Measurements from ENCODE around the gene CAMTA1.

CAMTA1 gene

GRCh38 chr1:7228252-7228961 is 443.2 kb downstream of the CAMTA1 start:
- TF ChIP-seq, protein P1, sequence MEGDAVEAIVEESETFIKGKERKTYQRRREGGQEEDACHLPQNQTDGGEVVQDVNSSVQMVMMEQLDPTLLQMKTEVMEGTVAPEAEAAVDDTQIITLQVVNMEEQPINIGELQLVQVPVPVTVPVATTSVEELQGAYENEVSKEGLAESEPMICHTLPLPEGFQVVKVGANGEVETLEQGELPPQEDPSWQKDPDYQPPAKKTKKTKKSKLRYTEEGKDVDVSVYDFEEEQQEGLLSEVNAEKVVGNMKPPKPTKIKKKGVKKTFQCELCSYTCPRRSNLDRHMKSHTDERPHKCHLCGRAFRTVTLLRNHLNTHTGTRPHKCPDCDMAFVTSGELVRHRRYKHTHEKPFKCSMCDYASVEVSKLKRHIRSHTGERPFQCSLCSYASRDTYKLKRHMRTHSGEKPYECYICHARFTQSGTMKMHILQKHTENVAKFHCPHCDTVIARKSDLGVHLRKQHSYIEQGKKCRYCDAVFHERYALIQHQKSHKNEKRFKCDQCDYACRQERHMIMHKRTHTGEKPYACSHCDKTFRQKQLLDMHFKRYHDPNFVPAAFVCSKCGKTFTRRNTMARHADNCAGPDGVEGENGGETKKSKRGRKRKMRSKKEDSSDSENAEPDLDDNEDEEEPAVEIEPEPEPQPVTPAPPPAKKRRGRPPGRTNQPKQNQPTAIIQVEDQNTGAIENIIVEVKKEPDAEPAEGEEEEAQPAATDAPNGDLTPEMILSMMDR (conservative IDR thresholded peaks at IDR 0.05; ENCODE audit: low read depth, low read length), result no peak
- H3K4me3 ChIP-seq (ENCODE audit: low read length), result no peak overlapping the region
- DNase-seq (ENCODE audit: low read depth), result no peak

GRCh38 chr1:7229186-7229585 is 443.9 kb downstream of the CAMTA1 start:
- H3K4me3 ChIP-seq (ENCODE audit: low read length), result no peak overlapping the region
- TF ChIP-seq, protein P1 (conservative IDR thresholded peaks at IDR 0.05; ENCODE audit: low read depth, low read length), result no peak
- DNase-seq (ENCODE audit: low read depth), result no peak

GRCh38 chr1:7229696-7230631 is 444.7 kb downstream of the CAMTA1 start:
- TF ChIP-seq, protein P1 (conservative IDR thresholded peaks at IDR 0.05; ENCODE audit: low read depth, low read length), result no peak
- no peak overlapping the region for H3K4me3 ChIP-seq (ENCODE audit: low read length)
- no peak for DNase-seq (ENCODE audit: low read depth)

- no peak for DNase-seq (ENCODE audit: low read depth)
- TF ChIP-seq, protein P1 (conservative IDR thresholded peaks at IDR 0.05; ENCODE audit: low read depth, low read length), result no peak
Measured at GRCh38 chr1:7232441-7233236, 447.4 kb downstream of the CAMTA1 start.

DNA sequence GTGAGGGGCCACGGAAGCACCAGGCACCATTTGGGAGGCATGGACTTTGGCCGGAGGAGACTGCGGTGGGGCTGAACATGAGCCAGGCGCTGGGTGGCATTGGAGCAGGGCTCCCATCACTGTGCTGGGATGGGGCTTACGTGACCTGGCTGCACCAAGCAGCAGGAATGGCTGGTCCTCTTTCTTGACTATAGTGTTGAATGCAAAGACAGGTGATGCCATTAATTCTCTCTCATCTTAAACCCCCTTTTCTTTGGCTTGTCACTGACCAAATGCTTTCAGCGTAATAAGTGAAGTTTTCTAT is 447.9 kb downstream of the CAMTA1 start:
- no peak overlapping the region for H3K4me3 ChIP-seq (ENCODE audit: low read length)
- no peak for DNase-seq (ENCODE audit: low read depth)
- TF ChIP-seq, protein P1 (conservative IDR thresholded peaks at IDR 0.05; ENCODE audit: low read depth, low read length), result no peak

More at GRCh38 chr1:7232441-7233236, 447.4 kb downstream of the CAMTA1 start:
- no peak overlapping the region for H3K4me3 ChIP-seq (ENCODE audit: low read length)

DNA sequence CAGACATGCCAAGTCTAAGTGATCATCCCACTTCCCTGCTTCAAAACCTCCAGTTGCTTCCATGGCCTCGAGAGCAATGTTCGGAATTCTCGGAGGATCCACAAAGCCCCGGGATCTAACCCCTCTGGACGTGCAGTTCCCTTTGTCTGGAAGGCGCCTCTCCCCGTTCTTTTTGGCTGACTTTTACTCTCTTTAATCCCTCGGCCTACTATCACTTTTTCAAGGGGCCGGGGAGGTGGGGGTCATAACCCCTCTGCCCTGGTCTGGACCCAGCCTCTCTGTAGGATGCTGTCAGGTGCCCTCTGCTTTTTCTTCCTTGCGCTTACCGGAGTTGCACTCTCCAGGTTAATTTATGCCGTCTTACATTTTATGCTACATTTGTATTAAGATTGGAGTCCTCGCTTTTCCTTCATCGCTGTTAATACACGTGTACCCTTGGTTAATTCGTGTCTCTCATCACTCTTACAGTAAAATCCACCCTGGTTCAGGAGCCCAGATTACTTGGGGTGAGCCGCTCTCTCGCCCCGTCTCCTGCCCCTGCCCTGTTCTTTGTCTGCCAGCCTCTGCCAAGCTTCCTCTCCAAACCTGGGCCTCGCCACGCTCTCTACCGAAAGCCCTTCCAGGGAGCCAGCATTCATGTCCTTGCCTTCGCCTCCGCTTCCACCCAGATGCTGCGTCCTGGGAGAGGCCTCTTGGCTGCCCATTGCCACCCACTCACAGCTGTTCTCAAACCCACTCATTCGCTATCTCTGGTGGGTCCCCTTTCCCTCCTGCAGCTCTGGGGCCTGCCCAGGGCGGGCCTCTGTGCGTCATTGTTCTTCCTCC is 448.6 kb downstream of the CAMTA1 start:
- no peak overlapping the region for H3K4me3 ChIP-seq (ENCODE audit: low read length)
- no peak for DNase-seq (ENCODE audit: low read depth)
- TF ChIP-seq, protein P1 (conservative IDR thresholded peaks at IDR 0.05; ENCODE audit: low read depth, low read length), result no peak

Measured in retinal pigment epithelial cell (primary cell).